Neural cell (in vitro differentiated cells): Measurements from ENCODE around the gene LRRC8E. TPM values are rescaled to one million over a fixed set of nuclear protein-coding genes. Genes with fewer than 3 reads are reported as not detected.
A peak's percentile ranks its signal among the peaks of the same experiment; 100 is the strongest.

ENCODE experiments used
- H2AFZ ChIP-seq: fragments of 200-600, 300-800 bp; sonication (generic), shearing (Covaris generic); 2 replicates; pipeline ENCODE4 v1.6.0; 2014; ENCODE audit warnings: low read depth, mild to moderate bottlenecking, antibody characterized with exemption, low read length, moderate library complexity
- H3F3A ChIP-seq: fragments of 200-600 bp; shearing (Covaris generic); 2 replicates; pipeline ENCODE4 v1.6.1; 2016; ENCODE audit warnings: mild to moderate bottlenecking, moderate library complexity, mixed read lengths, antibody characterized with exemption, low read length; ENCODE audit not compliant: insufficient read depth, poor library complexity, severe bottlenecking
- H3K27ac ChIP-seq: fragments of 200-600, 300-800 bp; sonication (generic), shearing (Covaris generic); 2 replicates; pipeline ENCODE4 v1.5.1; 2014; ENCODE audit warnings: mild to moderate bottlenecking, low read length, moderate library complexity
- H3K27me3 ChIP-seq: fragments of 300-800, 200-600 bp; sonication (generic), shearing (Covaris generic); 2 replicates; pipeline ENCODE4 v1.6.0; 2014; ENCODE audit warnings: mild to moderate bottlenecking, low read depth, low read length, moderate library complexity; ENCODE audit not compliant: insufficient read depth
- H3K36me3 ChIP-seq: fragments of 300-800, 200-600 bp; sonication (generic), shearing (Covaris generic); 2 replicates; pipeline ENCODE4 v1.5.1; 2014; ENCODE audit warnings: mild to moderate bottlenecking, antibody characterized with exemption, low read length, moderate library complexity; ENCODE audit not compliant: insufficient read depth
- H3K4me2 ChIP-seq: fragments of 300-800, 200-600 bp; sonication (generic), shearing (Covaris generic); 2 replicates; pipeline ENCODE4 v1.6.0; 2014; ENCODE audit warnings: mild to moderate bottlenecking, low read length
- H3K4me3 ChIP-seq: fragments of 300-800, 200-600 bp; sonication (generic), shearing (Covaris generic); 2 replicates; pipeline ENCODE4 v1.5.1; 2014; ENCODE audit warnings: mild to moderate bottlenecking, low read length, moderate library complexity
- H3K79me2 ChIP-seq: fragments of 200-600 bp; shearing (Covaris generic); replicated peaks from 2 replicates; pipeline ENCODE4 v1.6.0; 2014; ENCODE audit warnings: mild to moderate bottlenecking, low read length, moderate library complexity; ENCODE audit not compliant: insufficient read depth
- H3K9ac ChIP-seq: fragments of 300-800, 200-600 bp; sonication (generic), shearing (Covaris generic); 2 replicates; pipeline ENCODE4 v1.6.1; 2016; ENCODE audit warnings: mild to moderate bottlenecking, low read length, mixed read lengths
- H3K9me2 ChIP-seq: fragments of 200-600 bp; shearing (Covaris generic); 2 replicates; pipeline ENCODE4 v1.6.1; 2016; ENCODE audit warnings: mild to moderate bottlenecking, low read length, mixed read lengths; ENCODE audit not compliant: insufficient read depth
- H3K9me3 ChIP-seq: fragments of 200-600, 300-800 bp; sonication (generic), shearing (Covaris generic); 2 replicates; pipeline ENCODE4 v1.6.1; 2016; ENCODE audit warnings: mild to moderate bottlenecking, mixed run types, low read length, moderate library complexity, mixed read lengths
- H4K20me1 ChIP-seq: fragments of 200-600 bp; shearing (Covaris generic); 2 replicates; pipeline ENCODE4 v1.6.1; 2016; ENCODE audit warnings: mild to moderate bottlenecking, mixed run types; ENCODE audit not compliant: insufficient read depth
- CTCF ChIP-seq: fragments of 450-650 bp; IDR thresholded peaks from 2 replicates; pipeline ENCODE4 v1.5.1; 2014; ENCODE audit warnings: antibody characterized with exemption, mild to moderate bottlenecking, moderate library complexity; ENCODE audit not compliant: poor library complexity, severe bottlenecking
- EP300 ChIP-seq: fragments of 450-650 bp; conservative IDR thresholded peaks from 2 replicates; pipeline ENCODE4 v1.6.1; 2014; ENCODE audit warnings: antibody characterized with exemption, mild to moderate bottlenecking, moderate library complexity; ENCODE audit not compliant: poor library complexity, severe bottlenecking
- EZH2 ChIP-seq: fragments of 200-600, 300-800 bp; shearing (Covaris generic), sonication (generic); IDR thresholded peaks from 2 replicates; pipeline ENCODE4 v1.6.1; 2014; ENCODE audit warnings: antibody characterized with exemption, low read length, borderline replicate concordance, mild to moderate bottlenecking; ENCODE audit not compliant: insufficient read depth, poor library complexity, severe bottlenecking
- MXI1 ChIP-seq: fragments of 450-650 bp; conservative IDR thresholded peaks from 2 replicates; pipeline ENCODE4 v1.6.1; 2014; ENCODE audit warnings: antibody characterized with exemption, mild to moderate bottlenecking; ENCODE audit not compliant: poor library complexity, severe bottlenecking
- POLR2AphosphoS5 ChIP-seq: IDR thresholded peaks from 2 replicates; pipeline ENCODE4 v1.6.1; 2012
- RAD21 ChIP-seq: fragments of 450-650 bp; conservative IDR thresholded peaks from 2 replicates; pipeline ENCODE4 v1.6.1; 2014; ENCODE audit warnings: antibody characterized with exemption, mild to moderate bottlenecking, moderate library complexity
- REST ChIP-seq: IDR thresholded peaks from 2 replicates; pipeline ENCODE4 v1.6.1; 2012; ENCODE audit warnings: borderline replicate concordance
- SMC3 ChIP-seq: fragments of 450-650 bp; conservative IDR thresholded peaks from 2 replicates; pipeline ENCODE4 v1.6.1; 2014; ENCODE audit warnings: antibody characterized with exemption, mild to moderate bottlenecking, moderate library complexity; ENCODE audit not compliant: poor library complexity
- TAF1 ChIP-seq: IDR thresholded peaks from 2 replicates; pipeline ENCODE4 v1.6.1; 2012; ENCODE audit warnings: low read depth
- polyA plus RNA-seq: library from polyadenylated mRNA; depleted of rRNA; stranded (reverse); fragments of >200 nt; gene quantifications from 2 replicates; pipeline ENCODE4 v1.2.3, GENCODE V29; 2014

Gene LRRC8E
- polyA plus RNA-seq, 1 donor from 2014 or later: not detected

- H3K36me3 ChIP-seq: no peaks in the 10 kb centered on the region
- peak overlapping the region; percentile 92 for H3K4me3 ChIP-seq
- TF ChIP-seq MXI1: no peak
- no peak for TF ChIP-seq CTCF
- no peak for TF ChIP-seq TAF1
- no peak for TF ChIP-seq EP300
- no peak for TF ChIP-seq RAD21
- no peak for TF ChIP-seq POLR2AphosphoS5
- TF ChIP-seq EZH2: no peak
- TF ChIP-seq REST: no peak
- TF ChIP-seq SMC3: no peak
- H3F3A ChIP-seq: peaks cover 6% of the 10 kb centered on the region
- no peaks in the 10 kb centered on the region for H3K9me3 ChIP-seq
- peaks cover 13% of the 10 kb centered on the region for H3K79me2 ChIP-seq
- peak overlapping the region; percentile 98 for H3K9ac ChIP-seq
- H3K4me2 ChIP-seq: peak overlapping the region; percentile 88
- no peak overlapping the region for H2AFZ ChIP-seq
- no peak overlapping the region for H3K27ac ChIP-seq
- H4K20me1 ChIP-seq: no peaks in the 10 kb centered on the region
- no peaks in the 10 kb centered on the region for H3K27me3 ChIP-seq
- no peaks in the 10 kb centered on the region for H3K9me2 ChIP-seq
These were observed 15.8 kb upstream of the LRRC8E start for GRCh38 chr19:7872306-7873204.

GRCh38 chr19:7873304-7874075 lies 14.8 kb upstream of the LRRC8E start:
- Histone ChIP-seq H3K9ac (peak overlapping the region; percentile 98), H3K4me3 (peak overlapping the region; percentile 92), H3K36me3 (no peaks in the 10 kb centered on the region), H2AFZ (peak overlapping the region; percentile 45), H3K27ac (peak overlapping the region; percentile 86), H3K4me2 (peak overlapping the region; percentile 88), H3K9me3 (no peaks in the 10 kb centered on the region), H4K20me1 (no peaks in the 10 kb centered on the region), H3K27me3 (no peaks in the 10 kb centered on the region), H3F3A (peaks cover 6% of the 10 kb centered on the region), H3K79me2 (peaks cover 13% of the 10 kb centered on the region), H3K9me2 (no peaks in the 10 kb centered on the region)
- no peak for TF ChIP-seq RAD21
- TF ChIP-seq EP300: no peak
- TF ChIP-seq TAF1: no peak
- no peak for TF ChIP-seq REST
- no peak for TF ChIP-seq POLR2AphosphoS5
- no peak for TF ChIP-seq EZH2
- TF ChIP-seq CTCF: no peak
- no peak for TF ChIP-seq MXI1
- TF ChIP-seq SMC3: no peak
